Mammary epithelial cell (primary cell): ENCODE results near the gene RASA1.

Source experiments
- EZH2 ChIP-seq: IDR thresholded peaks from 2 replicates; pipeline ENCODE4 v1.6.1; 2012; ENCODE audit warnings: low read length, inconsistent platforms, borderline replicate concordance
- TF ChIP-seq, protein P1 (sequence below), 2 donors: IDR thresholded peaks in 1 of 2; conservative IDR thresholded peaks in 1 of 2; 2 replicates each; pipeline ENCODE4 v1.5.1; 2011 to 2012; ENCODE audit warnings: inconsistent platforms in 2 of 2, low read length in 2 of 2, mild to moderate bottlenecking in 2 of 2, control low read depth in 1 of 2, low read depth in 1 of 2; ENCODE audit not compliant: insufficient read depth in 1 of 2; ENCODE audit errors: extremely low read depth in 1 of 2

GRCh38 chr5:87268126-87268969 lies 665 bp downstream of the RASA1 start:
- TF ChIP-seq, protein P1, sequence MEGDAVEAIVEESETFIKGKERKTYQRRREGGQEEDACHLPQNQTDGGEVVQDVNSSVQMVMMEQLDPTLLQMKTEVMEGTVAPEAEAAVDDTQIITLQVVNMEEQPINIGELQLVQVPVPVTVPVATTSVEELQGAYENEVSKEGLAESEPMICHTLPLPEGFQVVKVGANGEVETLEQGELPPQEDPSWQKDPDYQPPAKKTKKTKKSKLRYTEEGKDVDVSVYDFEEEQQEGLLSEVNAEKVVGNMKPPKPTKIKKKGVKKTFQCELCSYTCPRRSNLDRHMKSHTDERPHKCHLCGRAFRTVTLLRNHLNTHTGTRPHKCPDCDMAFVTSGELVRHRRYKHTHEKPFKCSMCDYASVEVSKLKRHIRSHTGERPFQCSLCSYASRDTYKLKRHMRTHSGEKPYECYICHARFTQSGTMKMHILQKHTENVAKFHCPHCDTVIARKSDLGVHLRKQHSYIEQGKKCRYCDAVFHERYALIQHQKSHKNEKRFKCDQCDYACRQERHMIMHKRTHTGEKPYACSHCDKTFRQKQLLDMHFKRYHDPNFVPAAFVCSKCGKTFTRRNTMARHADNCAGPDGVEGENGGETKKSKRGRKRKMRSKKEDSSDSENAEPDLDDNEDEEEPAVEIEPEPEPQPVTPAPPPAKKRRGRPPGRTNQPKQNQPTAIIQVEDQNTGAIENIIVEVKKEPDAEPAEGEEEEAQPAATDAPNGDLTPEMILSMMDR (conservative IDR thresholded peaks at IDR 0.05 in 1 of 2, IDR thresholded peaks at IDR 0.05 in 1 of 2; ENCODE audit: extremely low read depth in 1 of 2, insufficient read depth in 1 of 2, low read depth in 1 of 2, low read length in 2 of 2): no peak
- TF ChIP-seq EZH2: no peak
